HG03095 (cell line): Measurements from ENCODE around the gene PAX8.
A peak's percentile ranks its signal among the peaks of the same experiment; 100 is the strongest.

Experiments used
- ATAC-seq: cut with Tn5 transposase; IDR thresholded peaks from one replicate; pipeline ENCODE4 v1.9.1; 2021; ENCODE audit warnings: moderate library complexity; ENCODE audit not compliant: unreplicated experiment

Gene PAX8

GRCh38 chr2:113238871-113239839 lies 39.6 kb downstream of the PAX8 start:
- ATAC-seq = no peak

- no peak for ATAC-seq
These were observed 41.0 kb downstream of the PAX8 start for GRCh38 chr2:113237604-113238160.

GRCh38 chr2:113236367-113237159 lies 42.2 kb downstream of the PAX8 start:
- no peak for ATAC-seq

GRCh38 chr2:113235347-113236226 lies 43.1 kb downstream of the PAX8 start:
- ATAC-seq = peak; percentile 76

- no peak for ATAC-seq
These were observed 43.9 kb downstream of the PAX8 start for GRCh38 chr2:113234721-113235346.

- no peak for ATAC-seq
These were observed 44.8 kb downstream of the PAX8 start for GRCh38 chr2:113233593-113234550.

GRCh38 chr2:113232740-113233139 lies 46.0 kb downstream of the PAX8 start:
- ATAC-seq = no peak

GRCh38 chr2:113232123-113232522 lies 46.6 kb downstream of the PAX8 start:
- ATAC-seq = no peak

GRCh38 chr2:113231064-113231463 lies 47.7 kb downstream of the PAX8 start:
- ATAC-seq = no peak

- ATAC-seq = no peak
These were observed 48.2 kb downstream of the PAX8 start for GRCh38 chr2:113230531-113230930.

GRCh38 chr2:113229795-113230194 lies 48.9 kb downstream of the PAX8 start:
- no peak for ATAC-seq

- no peak for ATAC-seq
These were observed 49.6 kb downstream of the PAX8 start for GRCh38 chr2:113228991-113229716.

- no peak for ATAC-seq
These were observed 50.4 kb downstream of the PAX8 start for GRCh38 chr2:113228351-113228750.

GRCh38 chr2:113227698-113228097 lies 51.0 kb downstream of the PAX8 start:
- ATAC-seq = no peak

GRCh38 chr2:113227290-113227689 lies 51.4 kb downstream of the PAX8 start:
- ATAC-seq = no peak

- no peak for ATAC-seq
These were observed 52.3 kb downstream of the PAX8 start for GRCh38 chr2:113226462-113226861.

GRCh38 chr2:113225263-113226259 lies 53.2 kb downstream of the PAX8 start:
- no peak for ATAC-seq
